CD4-positive, alpha-beta T cell treated with Interleukin-2 at 100 ng/mL for 4 hours (primary cell): ENCODE results near the gene RANBP9.
A peak's percentile ranks its signal among the peaks of the same experiment; 100 is the strongest.

Source experiments
- DNase-seq: peaks from one replicate; pipeline ENCODE4 v3.0.0-alpha.2; 2020; ENCODE audit warnings: low spot score

The RANBP9 gene

DNA sequence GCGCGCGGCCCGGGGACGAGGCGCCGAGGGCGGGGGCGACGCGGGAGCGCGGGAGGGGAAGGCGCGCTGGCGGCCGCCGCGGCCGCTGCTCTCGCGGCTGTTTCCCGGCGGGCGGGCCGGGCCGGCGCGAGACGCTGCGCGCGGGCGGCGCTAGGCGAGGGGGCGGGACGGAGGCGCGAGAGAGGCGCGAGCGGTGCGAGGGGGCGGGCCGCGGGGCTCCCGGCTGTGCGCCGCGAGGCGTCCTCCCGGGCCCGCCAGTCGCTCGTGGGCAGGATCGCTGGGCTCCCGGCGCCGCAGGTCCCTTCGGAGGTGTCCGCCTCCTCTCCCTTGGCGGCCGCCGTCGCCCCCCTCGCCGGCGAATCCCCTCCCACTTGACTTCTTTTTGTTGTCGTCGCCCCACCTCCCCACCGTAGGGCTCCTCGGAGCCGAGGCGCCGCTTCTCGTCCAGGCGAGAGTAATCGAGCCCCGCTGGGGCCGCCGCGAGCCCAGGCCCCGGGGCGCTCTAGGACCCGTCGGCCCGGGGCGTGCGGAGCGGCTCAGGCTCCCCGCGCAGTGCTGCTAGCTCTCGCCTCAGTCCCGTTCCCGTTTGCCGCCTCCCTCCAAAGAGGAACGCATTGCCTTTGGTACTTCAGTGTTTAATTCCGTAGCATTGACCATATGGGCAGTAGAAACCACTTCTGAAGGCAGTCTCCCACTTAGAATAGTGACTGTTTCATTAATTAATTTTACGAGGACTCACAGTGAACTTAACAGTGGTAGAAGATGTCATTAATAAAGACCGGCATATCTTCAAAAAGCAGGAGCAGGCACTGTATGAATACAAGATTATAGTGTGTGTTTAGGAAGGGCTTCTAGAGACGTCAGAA lies at the start of gene RANBP9:
RANBP9 (minus strand) TSS at position 103 of the 866 bp plus-strand sequence. CDS start 330 bp downstream, outside the sequence.
- DNase-seq = peak; percentile 92

DNA sequence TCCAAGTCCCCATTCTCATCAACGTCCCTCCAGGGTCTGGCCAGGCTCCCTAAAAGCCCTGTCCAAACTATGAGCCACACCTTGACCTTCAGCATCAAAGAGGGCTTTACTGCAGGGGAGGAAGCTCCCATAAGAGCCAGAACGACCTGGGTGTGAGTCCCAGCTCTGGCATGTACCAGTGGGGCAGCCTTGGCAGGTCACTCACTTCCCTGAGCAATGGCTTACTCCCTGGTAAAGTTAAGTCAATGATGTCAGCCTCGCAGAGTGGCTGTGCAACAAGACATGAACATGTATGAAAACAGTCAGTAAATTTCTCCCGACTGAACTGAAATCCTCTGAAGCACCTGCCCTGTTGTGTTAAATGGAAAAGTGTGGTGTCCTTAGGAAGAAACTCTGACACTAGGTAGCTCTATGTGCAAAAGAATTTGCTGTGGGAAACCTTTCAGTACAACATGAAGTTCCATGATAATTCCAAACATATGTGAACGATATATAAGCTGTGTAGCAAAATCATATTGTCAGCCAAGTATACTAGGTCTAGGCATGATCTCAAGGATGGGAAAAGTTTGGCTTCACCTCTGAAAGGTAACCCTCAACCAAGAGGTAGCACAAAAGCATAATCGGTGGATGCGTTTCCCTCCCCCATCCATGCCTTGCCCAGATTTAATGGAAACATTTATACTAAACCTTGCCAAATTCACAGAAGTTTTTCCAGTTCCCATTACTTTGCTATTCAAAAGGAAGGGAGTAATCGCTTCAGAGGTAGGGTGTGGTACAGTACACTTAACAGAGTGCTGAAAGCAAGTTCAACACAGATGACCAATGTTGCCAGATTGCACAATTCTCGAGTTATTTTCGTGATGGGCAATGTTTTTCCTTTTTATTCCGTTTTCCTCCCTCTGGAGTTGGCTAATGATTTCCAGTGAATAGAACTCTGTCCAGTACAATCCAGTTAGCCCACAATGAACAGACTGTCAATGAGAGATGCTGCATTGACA lies 49.0 kb upstream of the RANBP9 start:
- no peak for DNase-seq

DNA sequence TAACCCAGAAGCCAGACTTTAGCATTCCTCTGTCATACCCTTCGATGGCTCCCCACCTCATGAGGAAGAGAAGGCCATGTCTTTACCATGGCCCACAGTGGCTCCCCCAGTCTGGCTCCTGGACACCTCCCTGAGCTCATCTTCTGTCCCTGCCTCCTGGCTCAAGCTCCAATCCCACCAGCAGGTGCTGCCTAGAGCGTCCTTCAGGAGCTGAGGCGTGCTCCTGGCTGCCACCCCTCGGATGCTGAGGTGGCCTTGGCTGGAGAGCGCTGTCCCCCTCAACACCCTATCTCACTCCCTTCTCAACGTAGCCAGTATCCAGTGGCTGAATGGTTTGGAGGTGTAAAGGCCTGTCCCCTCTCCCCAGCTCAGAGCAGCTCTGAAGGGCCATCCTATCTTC lies 47.4 kb upstream of the RANBP9 start:
- DNase-seq = no peak

DNA sequence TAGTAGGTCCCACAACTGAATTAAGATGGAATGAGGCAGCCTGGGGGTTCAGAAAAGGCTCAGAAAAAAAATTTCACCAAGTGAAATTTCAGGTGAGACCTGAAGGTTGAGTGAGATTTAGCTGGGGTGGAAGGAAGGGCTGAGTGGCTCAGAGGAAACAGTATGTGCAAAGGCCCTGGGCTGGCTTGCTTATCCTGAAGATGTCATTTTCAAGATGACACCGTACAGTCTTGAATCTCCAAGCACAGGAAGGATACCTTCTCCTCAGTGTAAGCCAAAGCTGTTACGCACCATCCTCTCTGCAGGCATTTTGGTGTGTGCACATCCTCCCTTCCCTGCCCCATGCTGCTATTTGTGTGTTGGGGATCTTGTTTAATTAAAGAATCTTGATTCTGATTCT lies 43.0 kb upstream of the RANBP9 start:
- no peak for DNase-seq

DNA sequence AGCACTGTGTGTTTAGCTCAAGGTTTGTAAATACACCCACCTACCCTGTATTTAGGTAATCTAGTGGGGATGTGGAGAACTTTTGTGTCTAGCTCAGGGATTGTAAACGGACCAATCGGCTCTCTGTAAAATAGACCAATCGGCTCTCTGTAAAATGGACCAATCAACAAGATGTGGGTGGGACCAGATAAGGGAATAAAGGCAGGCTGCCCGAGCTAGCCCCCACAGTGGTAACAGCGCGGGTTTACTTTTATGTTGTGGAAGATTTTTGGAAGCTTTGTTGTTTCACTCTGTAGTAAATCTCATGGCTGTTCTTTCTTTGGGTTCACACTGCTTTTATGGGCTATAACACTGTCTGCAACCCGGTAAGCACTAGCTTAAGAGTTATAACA lies 32.1 kb upstream of the RANBP9 start:
- DNase-seq = no peak

DNA sequence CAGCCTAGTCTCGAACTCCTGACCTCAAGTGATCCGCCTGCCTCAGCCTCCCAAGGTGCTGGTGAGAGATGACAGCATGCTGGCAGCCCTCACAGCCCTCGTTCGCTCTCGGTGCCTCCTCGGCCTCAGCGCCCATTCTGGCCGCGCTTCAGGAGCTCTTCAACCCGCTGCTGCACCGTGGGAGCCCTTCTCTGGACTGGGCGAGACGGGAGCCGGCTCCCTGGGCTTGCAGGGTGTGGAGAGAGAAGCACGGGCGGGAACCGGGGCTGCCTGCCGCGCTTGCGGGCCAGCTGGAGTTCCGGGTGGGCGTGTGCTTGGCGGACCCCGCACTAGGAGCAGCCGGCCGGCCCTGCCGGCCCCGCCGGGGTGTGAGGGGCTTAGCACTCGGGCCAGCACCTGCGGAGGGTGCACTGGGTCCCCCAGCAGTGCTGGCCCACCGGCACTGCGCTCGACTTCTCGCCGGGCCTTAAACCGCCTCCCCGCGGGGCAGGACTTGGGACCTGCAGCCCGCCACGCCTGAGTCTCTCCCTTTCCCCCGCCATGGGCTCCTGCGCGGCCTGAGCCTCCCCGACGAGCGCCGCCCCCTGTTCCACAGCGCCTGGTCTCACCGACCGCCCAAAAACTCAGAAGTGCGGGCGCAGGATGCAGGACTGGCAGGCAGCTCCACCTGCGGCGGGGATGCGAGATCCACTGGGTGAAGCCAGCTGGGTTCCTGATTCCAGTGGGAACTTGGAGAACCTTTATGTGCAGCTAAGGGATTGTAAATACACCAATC lies 31.5 kb upstream of the RANBP9 start:
- DNase-seq = no peak

DNA sequence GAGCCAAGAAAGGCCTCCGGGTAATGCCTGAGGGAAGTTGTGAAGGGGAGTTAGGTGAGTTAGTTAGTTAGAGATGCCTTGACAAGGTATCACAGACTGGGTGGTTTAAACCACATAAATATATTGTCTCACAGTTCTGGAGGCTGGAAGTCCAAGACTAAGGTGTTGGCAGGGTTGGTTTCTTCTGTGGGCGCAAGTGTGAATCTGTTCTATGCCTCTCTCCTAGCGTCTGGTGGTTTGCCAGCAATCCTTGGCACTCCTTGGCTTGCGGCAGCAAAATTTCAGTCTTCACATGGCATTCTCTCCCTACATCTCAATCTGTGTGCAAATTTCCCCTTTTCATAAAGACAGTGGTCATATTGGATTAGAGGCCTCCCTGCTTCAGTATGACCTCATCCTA lies 29.7 kb upstream of the RANBP9 start:
- no peak for DNase-seq

DNA sequence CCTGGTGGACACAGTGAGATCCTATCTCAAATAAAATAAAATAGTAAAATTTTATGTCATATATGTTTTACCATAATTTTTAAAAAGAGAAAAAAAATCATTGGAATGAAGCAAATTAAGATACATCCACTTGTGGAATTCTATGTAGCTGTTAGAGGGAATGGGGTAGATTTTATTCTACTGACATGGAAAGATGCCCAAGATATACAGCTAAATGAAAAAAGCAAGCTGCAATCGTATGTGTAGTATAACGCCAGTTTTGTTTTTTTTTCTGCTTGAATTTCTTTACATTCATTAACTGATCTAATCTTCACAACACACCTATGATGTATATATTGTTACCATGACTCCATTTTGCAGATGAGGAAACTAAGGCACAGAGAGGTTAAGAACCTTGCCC lies 23.4 kb upstream of the RANBP9 start:
- DNase-seq = no peak

DNA sequence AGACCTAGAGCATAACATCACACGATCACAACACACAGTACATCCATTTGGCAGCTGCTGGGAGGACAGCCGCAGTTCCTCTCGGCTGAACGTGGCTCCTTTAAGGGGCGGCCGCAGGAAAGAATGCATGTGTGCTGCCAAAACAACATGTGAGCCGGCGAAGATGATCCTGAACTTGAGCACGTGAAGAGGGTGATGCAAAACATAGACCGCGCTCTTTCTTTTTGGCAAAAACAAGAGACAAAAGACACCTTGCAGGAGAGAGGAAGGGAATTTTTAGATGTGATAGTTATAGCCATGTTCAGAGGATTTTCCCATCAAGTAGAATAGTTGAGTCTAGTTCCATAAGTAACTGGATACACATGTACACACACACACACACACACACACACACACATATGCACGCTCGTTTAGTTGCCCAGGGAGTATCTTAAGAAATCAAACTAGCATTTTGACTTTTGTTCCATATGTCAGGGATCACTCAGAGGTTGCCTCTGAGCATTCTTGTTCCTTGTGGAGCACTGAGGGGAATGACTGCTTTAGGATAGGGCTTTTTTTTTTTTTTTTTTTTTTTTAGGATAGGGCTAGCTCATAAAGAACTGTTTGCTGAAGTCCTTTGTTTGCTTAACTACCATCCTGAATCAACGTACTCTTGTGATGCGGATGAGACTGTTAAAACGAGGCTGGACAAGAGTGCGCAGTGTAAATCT lies 21.7 kb upstream of the RANBP9 start:
- no peak for DNase-seq

DNA sequence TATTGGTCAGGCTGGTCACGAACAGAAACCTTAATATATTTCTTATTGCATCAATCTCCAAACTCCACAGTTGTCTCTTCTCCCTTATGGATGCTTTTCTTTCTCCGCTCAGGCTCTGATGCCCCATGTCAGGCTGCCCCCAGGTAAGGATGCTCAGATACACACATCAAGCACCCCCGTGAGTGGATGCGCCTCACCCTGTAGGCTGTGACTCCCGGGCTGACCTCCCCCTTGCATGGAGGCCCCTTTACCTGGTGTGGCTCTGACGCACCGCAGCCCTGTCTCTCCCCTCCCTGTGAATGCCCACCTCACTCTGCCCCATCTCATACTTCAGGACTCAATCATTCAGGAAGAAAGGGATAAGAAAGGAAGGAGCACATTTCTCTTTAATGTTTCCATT lies 19.1 kb upstream of the RANBP9 start:
- no peak for DNase-seq

DNA sequence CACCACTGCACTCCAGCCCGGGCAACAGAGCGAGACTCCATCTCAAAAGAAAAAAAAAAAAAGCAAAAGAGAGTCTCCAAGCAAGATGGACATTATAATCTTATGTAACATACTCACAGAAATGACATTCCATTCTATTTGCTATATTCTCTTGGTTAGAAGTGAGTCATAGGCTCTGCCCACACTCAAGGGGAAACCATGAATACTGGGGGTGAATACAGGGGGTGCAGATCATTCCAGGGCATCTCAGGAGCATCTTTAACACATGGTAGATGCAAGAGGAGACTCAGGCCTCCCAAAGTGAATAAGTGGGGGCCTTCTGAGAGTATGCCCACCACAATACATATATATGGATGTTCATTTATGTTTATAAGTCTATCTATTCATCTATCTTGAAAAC lies 18.3 kb upstream of the RANBP9 start:
- DNase-seq = no peak

DNA sequence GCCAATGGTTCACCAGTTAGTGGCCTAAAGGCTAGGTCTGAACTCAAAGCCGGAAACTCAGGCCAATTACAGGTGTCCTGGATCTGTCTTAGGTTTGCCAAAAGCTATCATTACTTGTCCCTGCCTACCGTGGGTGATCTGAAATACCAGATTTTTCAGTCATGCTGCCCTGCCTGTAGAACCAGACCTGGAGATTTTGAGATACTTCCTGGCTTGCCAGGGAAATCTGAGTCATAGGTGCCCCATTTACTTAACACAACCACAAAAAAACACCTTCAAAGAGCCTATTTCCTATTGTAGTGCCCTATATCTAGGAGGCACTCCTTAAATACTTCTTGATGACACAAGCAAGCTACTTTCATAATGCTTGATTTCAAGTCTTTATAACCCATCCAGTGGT lies 13.9 kb upstream of the RANBP9 start:
- peak; percentile 74 for DNase-seq

DNA sequence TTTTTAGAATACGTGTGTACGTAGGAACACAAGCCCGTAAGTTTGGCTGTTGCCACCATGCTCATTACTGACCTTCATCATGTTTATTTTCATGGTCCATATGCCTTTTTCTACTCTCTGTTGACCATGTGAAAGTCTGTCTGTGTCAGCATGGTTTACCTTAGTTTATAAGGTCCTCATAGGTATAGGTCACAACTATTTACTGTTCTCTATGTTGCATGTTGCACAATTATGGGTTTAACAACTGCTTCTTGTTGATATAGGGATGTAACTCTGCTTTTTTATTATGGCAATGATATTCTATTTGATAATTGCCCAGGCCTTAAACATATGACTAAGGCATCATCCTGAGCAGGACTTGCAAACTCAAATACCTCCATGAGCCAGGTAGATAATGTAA lies 13.4 kb upstream of the RANBP9 start:
- no peak for DNase-seq

DNA sequence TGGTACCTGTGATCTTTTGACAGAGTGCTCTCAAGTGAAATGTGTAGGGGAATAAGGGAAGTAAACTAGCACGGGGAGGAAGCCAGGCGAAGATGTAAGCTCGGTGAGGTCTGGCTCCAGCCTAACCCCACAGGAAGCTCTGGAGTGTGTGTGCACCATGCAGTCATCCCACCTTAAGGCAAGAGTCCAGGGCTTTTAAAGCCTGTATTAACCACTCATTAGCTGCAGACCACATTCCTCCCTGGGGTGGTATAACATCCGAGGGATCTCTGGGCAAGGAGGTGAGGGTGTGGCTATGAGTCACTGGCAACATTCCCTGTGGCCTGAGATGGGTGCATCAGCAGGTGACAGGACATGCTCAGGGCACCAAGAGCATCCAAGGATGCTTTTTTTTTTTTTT lies 12.5 kb upstream of the RANBP9 start:
- no peak for DNase-seq

DNA sequence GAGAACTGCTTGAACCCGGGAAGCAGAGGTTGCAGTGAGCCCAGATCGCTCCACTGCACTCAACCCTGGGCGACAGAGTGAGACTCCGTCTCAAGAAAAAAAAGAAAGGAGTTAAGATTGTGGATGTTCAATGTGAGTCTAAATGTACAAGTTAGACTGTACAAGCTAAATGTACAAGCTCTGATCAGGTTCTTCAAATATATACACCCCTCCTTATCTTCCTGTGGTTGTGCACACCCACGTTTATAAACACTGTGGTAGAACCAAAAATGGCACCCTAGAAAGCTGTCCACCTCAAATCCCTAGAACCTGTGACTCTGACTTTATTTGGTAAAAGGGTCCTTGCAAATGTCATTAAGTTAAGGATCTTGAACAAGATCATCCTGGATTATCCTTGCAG lies 11.2 kb upstream of the RANBP9 start:
- DNase-seq = no peak

DNA sequence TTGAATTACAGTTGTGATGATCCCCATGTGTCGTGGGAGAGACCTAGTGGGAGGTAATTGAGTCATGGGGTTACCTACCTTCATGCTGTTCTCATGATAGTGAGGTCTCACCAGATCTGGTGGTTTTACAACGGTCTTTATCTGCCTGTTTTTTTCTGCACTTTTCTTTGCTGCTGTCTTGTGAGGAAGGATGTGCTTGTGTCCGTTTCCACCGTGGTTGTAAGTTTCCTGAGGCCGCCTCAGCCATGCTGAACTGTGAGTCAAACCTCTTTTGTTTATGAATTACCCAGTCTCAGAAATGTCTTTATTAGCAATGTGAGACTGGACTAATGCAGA lies 6.5 kb upstream of the RANBP9 start:
- no peak for DNase-seq

DNA sequence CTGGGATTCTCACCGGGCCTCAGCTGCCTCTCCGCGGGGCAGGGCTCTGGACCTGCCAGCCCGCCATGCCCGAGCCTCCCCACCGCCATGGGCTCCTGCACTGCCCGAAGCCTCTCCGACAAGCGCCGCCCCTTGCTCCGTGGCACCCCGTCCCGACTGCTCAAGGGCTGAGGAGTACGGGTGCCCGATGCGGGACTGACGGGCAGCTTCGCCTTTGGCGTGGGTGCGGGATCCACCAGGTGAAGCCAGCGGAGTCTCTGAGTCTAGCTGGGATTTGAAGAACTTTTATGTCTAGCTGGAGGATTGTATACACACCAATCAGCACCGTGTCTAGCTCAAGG lies 5.3 kb upstream of the RANBP9 start:
- no peak for DNase-seq

DNA sequence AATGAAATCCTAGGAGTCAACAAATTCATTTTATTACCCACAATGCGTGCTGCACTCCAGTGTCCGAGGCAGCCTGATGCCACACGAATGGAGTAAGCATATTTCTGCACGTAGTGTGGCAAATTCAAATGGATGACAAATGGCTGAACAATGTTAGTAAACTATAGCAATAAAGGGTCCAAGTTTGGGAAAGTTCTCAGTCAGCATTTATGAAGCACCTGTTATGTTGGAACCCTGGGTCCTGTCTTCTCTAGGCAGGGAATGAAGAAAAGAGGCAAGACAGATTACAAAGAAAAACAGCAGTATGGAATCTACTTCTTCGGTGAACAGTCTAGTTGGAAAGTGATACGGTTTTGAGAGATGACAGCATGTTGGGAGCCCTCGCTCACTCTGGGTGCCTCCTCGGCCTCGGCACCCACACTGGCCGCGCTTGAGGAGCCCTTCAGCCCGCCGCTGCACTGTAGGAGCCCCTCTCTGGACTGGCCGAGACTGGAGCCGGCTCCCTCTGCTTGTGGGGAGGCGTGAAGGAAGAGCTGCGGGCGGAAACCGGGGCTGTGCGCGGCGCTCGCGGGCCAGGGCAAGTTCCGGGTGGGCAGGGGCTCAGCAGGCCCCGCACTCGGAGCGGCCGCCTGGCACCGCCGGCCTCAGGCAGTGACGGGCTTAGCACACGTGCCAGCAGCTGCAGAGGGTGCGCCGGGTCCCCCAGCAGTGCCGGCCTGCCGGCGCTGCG lies 4.8 kb upstream of the RANBP9 start:
- no peak for DNase-seq

DNA sequence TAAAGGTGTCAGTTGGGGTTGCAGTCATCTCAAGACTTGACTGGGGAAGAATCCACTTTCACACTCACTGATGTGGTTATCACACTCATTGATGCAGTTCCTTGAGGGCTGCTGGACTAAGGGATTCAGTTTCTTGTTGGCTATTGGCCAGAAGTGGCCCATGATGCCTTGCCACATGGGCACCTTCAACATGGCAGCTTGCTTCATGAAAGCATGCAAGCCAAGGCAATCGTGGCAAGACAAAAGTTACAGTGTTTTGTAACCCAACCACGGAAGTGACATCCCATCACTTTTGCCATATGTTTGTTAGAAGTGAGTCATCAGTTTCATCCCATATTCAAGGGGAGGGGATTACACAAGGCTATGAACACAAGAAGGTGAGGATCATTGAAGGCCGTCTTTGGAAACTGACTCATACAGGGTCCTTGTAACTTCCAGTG lies 3.8 kb upstream of the RANBP9 start:
- no peak for DNase-seq

DNA sequence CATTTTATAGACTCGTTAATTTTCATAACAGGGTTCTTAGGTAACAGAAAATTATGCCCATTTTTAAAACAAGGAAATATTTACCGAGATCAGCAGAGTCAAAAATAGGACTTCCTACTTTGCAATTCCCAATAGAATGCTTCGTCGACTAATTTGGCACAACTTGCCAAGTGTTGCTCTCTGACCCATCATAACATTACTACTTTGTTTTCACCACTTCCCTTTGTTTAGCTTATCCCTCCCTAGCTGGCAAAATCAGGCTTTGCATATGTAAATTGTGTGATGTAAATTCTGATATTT lies 914 bp upstream of the RANBP9 start:
- DNase-seq = no peak

DNA sequence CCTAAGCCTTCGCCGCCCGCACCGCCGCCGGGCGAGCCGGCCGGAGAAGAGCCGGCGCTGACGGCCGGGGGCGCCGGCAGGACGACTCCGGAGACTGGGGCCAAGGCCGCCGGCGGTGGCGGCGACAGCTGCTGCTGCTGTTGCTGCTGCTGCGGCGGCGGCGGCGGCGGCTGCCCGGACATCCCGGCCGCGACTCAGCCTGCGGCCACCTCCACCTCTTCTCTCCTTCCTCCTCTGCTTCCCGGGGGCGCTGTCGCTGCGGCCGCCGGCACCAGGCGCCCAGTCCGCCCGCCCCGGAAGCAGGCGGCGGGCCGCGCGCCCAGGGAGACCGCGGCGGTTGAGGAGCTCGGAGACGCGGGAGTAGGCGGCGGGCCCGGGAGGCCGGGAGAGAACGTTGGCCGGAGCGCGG lies 307 bp downstream of the RANBP9 start:
- no peak for DNase-seq
